HepG2 (cell line): ENCODE results near the gene UBE2M. TPM values are rescaled to one million over a fixed set of nuclear protein-coding genes. Genes with fewer than 3 reads are reported as not detected.

Experiments
- DNMT1 ChIP-seq: sonication (generic); formaldehyde crosslinking; IDR thresholded peaks from 2 replicates; pipeline ENCODE4 v1.5.1; 2020; ENCODE audit warnings: mild to moderate bottlenecking, missing genetic modification reagents
- ELF4 ChIP-seq: sonication (generic); formaldehyde crosslinking; IDR thresholded peaks from 2 replicates; pipeline ENCODE4 v1.5.0; 2020; ENCODE audit warnings: missing genetic modification reagents, mild to moderate bottlenecking, moderate library complexity, borderline replicate concordance
- ETV5 ChIP-seq: IDR thresholded peaks from 2 replicates; pipeline ENCODE4 v1.6.1; 2018; ENCODE audit warnings: missing biosample characterization, missing genetic modification reagents, inconsistent platforms, borderline replicate concordance
- FLYWCH1 ChIP-seq: sonication (generic); formaldehyde crosslinking; IDR thresholded peaks from 2 replicates; pipeline ENCODE4 v1.8.1; 2023; ENCODE audit warnings: mild to moderate bottlenecking, missing genetic modification reagents
- HNF4A ChIP-seq: sonication (generic); formaldehyde crosslinking; IDR thresholded peaks from 2 replicates; pipeline ENCODE4 v1.4.0; 2020; ENCODE audit warnings: missing genetic modification reagents
- IRF2 ChIP-seq: IDR thresholded peaks from 2 replicates; pipeline ENCODE4 v1.6.1; 2018; ENCODE audit warnings: missing genetic modification reagents, missing compliant biosample characterization
- POLR2A ChIP-seq, 2 experiments: IDR thresholded peaks; 2 replicates each; pipeline ENCODE4 v1.6.1; 2011; ENCODE audit warnings: low read depth in 2 of 2, low read length in 2 of 2, mild to moderate bottlenecking in 1 of 2, moderate library complexity in 1 of 2; ENCODE audit not compliant: insufficient read depth in 1 of 2
- XBP1 ChIP-seq: sonication (generic); formaldehyde crosslinking; IDR thresholded peaks from 2 replicates; pipeline ENCODE4 v1.5.0; 2020; ENCODE audit warnings: missing genetic modification reagents
- YEATS4 ChIP-seq: sonication (generic); formaldehyde crosslinking; IDR thresholded peaks from 2 replicates; pipeline ENCODE4 v1.4.0; 2020; ENCODE audit warnings: missing genetic modification reagents, borderline replicate concordance
- ZBTB44 ChIP-seq: sonication (generic); formaldehyde crosslinking; IDR thresholded peaks from 2 replicates; pipeline ENCODE4 v1.4.0; 2020; ENCODE audit warnings: missing genetic modification reagents
- ZNF235 ChIP-seq: sonication (generic); formaldehyde crosslinking; IDR thresholded peaks from 2 replicates; pipeline ENCODE4 v1.8.1; 2023; ENCODE audit warnings: mild to moderate bottlenecking, missing genetic modification reagents, borderline replicate concordance
- ZNF75D ChIP-seq: sonication (generic); formaldehyde crosslinking; IDR thresholded peaks from 2 replicates; pipeline ENCODE4 v1.8.1; 2023; ENCODE audit warnings: missing genetic modification reagents, mild to moderate bottlenecking, borderline replicate concordance
- ZNF761 ChIP-seq: sonication (generic); formaldehyde crosslinking; conservative IDR thresholded peaks from 2 replicates; pipeline ENCODE4 v1.4.0; 2020; ENCODE audit warnings: mild to moderate bottlenecking, missing genetic modification reagents
- ZSCAN29 ChIP-seq: sonication (generic); formaldehyde crosslinking; conservative IDR thresholded peaks from 2 replicates; pipeline ENCODE4 v1.4.0; 2020; ENCODE audit warnings: mild to moderate bottlenecking, missing genetic modification reagents
- polyA plus RNA-seq, 8 experiments: library from polyadenylated mRNA; depleted of rRNA in 3 of 8; stranded (reverse) in 7 of 8; unstranded in 1 of 8; fragments of >200 nt; fragmentation: Illumina TruSeq in 4 of 8; extraction: Trizol in 4 of 8; gene quantifications; 2 replicates each; pipeline versions ENCODE4 v1.2.1 to v1.2.3, GENCODE V29; 2011 to 2016; ENCODE audit warnings: low read depth in 4 of 8, missing spikeins in 1 of 8, mixed read lengths in 1 of 8; ENCODE audit not compliant: insufficient read depth in 1 of 8
- total RNA-seq, 5 experiments: library from RNA; depleted of rRNA; stranded (reverse); fragments of >200 nt; fragmentation: Illumina TruSeq; extraction: Trizol; gene quantifications; 2 replicates each; pipeline ENCODE4 v1.2.3, GENCODE V29; 2016; ENCODE audit warnings: low read depth in 1 of 5
- TF ChIP-seq, protein P1 (sequence below): sonication (generic); formaldehyde crosslinking; IDR thresholded peaks from 2 replicates; pipeline ENCODE4 v1.4.0; 2020; ENCODE audit warnings: mild to moderate bottlenecking, missing genetic modification reagents
- TF ChIP-seq, protein P2 (sequence below): sonication (generic); formaldehyde crosslinking; IDR thresholded peaks from 2 replicates; pipeline ENCODE4 v1.5.0; 2020; ENCODE audit warnings: mild to moderate bottlenecking, missing genetic modification reagents, moderate library complexity
- TF ChIP-seq, protein P3 (sequence below): sonication (generic); formaldehyde crosslinking; IDR thresholded peaks from 2 replicates; pipeline ENCODE4 v1.4.0; 2020; ENCODE audit warnings: missing genetic modification reagents

The UBE2M gene
- total and polyA plus RNA-seq, 2 of the 13 experiments (the other 11 are each of a cell fraction or from before 2014, with no cell fraction given) = 36.2 to 50.3 TPM

DNA sequence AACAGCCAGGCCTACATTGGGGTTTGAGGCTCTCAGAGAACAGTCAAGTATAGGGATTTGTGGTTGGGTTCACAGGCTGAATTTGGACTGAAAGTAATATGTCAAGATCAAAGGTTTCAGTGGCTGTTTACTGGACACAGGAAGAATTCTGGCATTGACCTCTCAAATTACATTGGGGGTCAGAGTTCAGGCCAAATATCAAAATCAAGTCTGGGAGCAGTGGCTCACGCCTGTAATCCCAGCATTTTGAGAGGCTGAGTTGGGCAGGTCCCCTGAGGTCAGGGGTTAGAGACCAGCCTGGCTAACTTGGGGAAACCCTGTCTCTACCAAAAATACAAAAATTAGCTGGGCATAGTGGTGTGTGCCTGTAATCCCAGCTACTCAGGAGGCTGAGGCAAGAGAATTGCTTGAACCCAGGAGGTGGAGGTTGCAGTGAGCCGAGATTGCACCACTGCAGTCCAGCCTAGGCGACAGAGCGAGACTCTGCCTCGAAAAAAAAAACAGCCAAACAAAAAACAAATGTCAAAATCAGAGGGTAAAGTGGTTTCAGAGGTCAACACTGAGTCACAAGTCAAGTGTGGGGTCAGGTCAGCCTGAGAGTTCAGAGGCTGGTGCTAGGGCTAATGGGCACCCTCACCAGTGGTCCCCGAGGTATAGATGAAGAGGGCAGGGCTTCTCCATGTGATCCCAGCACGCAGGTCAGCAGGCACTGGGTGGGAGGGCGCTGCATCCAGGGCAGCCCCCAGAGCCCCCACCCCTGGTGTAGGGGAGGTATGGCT, 48.1 kb downstream of the UBE2M start (continued):
- TF ChIP-seq, protein P1, sequence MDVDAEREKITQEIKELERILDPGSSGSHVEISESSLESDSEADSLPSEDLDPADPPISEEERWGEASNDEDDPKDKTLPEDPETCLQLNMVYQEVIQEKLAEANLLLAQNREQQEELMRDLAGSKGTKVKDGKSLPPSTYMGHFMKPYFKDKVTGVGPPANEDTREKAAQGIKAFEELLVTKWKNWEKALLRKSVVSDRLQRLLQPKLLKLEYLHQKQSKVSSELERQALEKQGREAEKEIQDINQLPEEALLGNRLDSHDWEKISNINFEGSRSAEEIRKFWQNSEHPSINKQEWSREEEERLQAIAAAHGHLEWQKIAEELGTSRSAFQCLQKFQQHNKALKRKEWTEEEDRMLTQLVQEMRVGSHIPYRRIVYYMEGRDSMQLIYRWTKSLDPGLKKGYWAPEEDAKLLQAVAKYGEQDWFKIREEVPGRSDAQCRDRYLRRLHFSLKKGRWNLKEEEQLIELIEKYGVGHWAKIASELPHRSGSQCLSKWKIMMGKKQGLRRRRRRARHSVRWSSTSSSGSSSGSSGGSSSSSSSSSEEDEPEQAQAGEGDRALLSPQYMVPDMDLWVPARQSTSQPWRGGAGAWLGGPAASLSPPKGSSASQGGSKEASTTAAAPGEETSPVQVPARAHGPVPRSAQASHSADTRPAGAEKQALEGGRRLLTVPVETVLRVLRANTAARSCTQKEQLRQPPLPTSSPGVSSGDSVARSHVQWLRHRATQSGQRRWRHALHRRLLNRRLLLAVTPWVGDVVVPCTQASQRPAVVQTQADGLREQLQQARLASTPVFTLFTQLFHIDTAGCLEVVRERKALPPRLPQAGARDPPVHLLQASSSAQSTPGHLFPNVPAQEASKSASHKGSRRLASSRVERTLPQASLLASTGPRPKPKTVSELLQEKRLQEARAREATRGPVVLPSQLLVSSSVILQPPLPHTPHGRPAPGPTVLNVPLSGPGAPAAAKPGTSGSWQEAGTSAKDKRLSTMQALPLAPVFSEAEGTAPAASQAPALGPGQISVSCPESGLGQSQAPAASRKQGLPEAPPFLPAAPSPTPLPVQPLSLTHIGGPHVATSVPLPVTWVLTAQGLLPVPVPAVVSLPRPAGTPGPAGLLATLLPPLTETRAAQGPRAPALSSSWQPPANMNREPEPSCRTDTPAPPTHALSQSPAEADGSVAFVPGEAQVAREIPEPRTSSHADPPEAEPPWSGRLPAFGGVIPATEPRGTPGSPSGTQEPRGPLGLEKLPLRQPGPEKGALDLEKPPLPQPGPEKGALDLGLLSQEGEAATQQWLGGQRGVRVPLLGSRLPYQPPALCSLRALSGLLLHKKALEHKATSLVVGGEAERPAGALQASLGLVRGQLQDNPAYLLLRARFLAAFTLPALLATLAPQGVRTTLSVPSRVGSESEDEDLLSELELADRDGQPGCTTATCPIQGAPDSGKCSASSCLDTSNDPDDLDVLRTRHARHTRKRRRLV (CRISPR knock-in tag) = no peak
- TF ChIP-seq ZNF761 (CRISPR knock-in tag) = peak; percentile 65; the same call in 1 of the 2 replicates
- no peak for TF ChIP-seq FLYWCH1 (CRISPR knock-in tag)
- no peak for TF ChIP-seq ZNF235 (CRISPR knock-in tag)
- no peak for TF ChIP-seq YEATS4 (CRISPR knock-in tag)
- no peak for TF ChIP-seq ELF4 (CRISPR knock-in tag)
- peak; percentile 30; the same call in 1 of the 2 replicates for TF ChIP-seq ETV5 (CRISPR knock-in tag)
- TF ChIP-seq XBP1 (CRISPR knock-in tag) = no peak
- peak; percentile 25; the same call in 1 of the 2 replicates for TF ChIP-seq IRF2
- TF ChIP-seq ZNF75D = no peak
- no peak for TF ChIP-seq ZBTB44 (CRISPR knock-in tag)
- TF ChIP-seq, protein P2, sequence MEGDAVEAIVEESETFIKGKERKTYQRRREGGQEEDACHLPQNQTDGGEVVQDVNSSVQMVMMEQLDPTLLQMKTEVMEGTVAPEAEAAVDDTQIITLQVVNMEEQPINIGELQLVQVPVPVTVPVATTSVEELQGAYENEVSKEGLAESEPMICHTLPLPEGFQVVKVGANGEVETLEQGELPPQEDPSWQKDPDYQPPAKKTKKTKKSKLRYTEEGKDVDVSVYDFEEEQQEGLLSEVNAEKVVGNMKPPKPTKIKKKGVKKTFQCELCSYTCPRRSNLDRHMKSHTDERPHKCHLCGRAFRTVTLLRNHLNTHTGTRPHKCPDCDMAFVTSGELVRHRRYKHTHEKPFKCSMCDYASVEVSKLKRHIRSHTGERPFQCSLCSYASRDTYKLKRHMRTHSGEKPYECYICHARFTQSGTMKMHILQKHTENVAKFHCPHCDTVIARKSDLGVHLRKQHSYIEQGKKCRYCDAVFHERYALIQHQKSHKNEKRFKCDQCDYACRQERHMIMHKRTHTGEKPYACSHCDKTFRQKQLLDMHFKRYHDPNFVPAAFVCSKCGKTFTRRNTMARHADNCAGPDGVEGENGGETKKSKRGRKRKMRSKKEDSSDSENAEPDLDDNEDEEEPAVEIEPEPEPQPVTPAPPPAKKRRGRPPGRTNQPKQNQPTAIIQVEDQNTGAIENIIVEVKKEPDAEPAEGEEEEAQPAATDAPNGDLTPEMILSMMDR (CRISPR knock-in tag) = no peak
- TF ChIP-seq, protein P3, sequence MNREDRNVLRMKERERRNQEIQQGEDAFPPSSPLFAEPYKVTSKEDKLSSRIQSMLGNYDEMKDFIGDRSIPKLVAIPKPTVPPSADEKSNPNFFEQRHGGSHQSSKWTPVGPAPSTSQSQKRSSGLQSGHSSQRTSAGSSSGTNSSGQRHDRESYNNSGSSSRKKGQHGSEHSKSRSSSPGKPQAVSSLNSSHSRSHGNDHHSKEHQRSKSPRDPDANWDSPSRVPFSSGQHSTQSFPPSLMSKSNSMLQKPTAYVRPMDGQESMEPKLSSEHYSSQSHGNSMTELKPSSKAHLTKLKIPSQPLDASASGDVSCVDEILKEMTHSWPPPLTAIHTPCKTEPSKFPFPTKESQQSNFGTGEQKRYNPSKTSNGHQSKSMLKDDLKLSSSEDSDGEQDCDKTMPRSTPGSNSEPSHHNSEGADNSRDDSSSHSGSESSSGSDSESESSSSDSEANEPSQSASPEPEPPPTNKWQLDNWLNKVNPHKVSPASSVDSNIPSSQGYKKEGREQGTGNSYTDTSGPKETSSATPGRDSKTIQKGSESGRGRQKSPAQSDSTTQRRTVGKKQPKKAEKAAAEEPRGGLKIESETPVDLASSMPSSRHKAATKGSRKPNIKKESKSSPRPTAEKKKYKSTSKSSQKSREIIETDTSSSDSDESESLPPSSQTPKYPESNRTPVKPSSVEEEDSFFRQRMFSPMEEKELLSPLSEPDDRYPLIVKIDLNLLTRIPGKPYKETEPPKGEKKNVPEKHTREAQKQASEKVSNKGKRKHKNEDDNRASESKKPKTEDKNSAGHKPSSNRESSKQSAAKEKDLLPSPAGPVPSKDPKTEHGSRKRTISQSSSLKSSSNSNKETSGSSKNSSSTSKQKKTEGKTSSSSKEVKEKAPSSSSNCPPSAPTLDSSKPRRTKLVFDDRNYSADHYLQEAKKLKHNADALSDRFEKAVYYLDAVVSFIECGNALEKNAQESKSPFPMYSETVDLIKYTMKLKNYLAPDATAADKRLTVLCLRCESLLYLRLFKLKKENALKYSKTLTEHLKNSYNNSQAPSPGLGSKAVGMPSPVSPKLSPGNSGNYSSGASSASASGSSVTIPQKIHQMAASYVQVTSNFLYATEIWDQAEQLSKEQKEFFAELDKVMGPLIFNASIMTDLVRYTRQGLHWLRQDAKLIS (CRISPR knock-in tag) = no peak
- no peak for TF ChIP-seq POLR2A (IDR thresholded peaks at IDR 0.05; ENCODE audit: insufficient read depth in 1 of 2, low read depth in 2 of 2, low read length in 2 of 2)
- TF ChIP-seq DNMT1 (CRISPR knock-in tag) = no peak
- peak; percentile 82 for TF ChIP-seq HNF4A (CRISPR knock-in tag)
- 0 out of 2 replicates have a peak, but pooled peaks have one; percentile 52 for TF ChIP-seq ZSCAN29 (CRISPR knock-in tag)
